ENCODE results near the gene DDX31.

DDX31 gene

GRCh38 chr9:132627106-132627505 lies 42.7 kb downstream of the DDX31 start:
- H3F3A ChIP-seq (ENCODE audit: control insufficient read depth, insufficient read depth), result no peaks in the 10 kb centered on the region
- peaks cover 75% of the 10 kb centered on the region for H3K36me3 ChIP-seq (ENCODE audit: control insufficient read depth, low read length)
- no peak overlapping the region for H3K4me3 ChIP-seq (ENCODE audit: low read length)
- TF ChIP-seq CTCF (IDR thresholded peaks at IDR 0.05; ENCODE audit: low read depth, low read length, poor library complexity, severe bottlenecking), result no peak
- no peak for TF ChIP-seq EZH2phosphoT487 (IDR thresholded peaks at IDR 0.05; ENCODE audit: borderline replicate concordance, low read length)
- H3K27me3 ChIP-seq (ENCODE audit: control insufficient read depth, low read length), result no peaks in the 10 kb centered on the region
- H3K4me1 ChIP-seq (ENCODE audit: control insufficient read depth, low read length), result no peaks in the 10 kb centered on the region
- no peak overlapping the region for H3K27ac ChIP-seq (ENCODE audit: low read depth, low read length)
- H4K20me1 ChIP-seq (ENCODE audit: control insufficient read depth, insufficient read depth, low read depth, low read length), result no peaks in the 10 kb centered on the region
- H3K9me3 ChIP-seq (ENCODE audit: control insufficient read depth, insufficient read depth, low read length), result no peaks in the 10 kb centered on the region
- no peaks in the 10 kb centered on the region for H3K79me2 ChIP-seq (ENCODE audit: control insufficient read depth, low read length)
- H3K9me2 ChIP-seq (replicated peaks; ENCODE audit: control insufficient read depth, low read length), result no peaks in the 10 kb centered on the region
- no peak overlapping the region for H3K4me2 ChIP-seq (ENCODE audit: low read length)

- H3K9me2 ChIP-seq (replicated peaks; ENCODE audit: control insufficient read depth, low read length), result no peaks in the 10 kb centered on the region
Measured at GRCh38 chr9:132626285-132626684, 43.5 kb downstream of the DDX31 start.

GRCh38 chr9:132622159-132622558 lies 47.6 kb downstream of the DDX31 start:
- Histone ChIP-seq H3K79me2 (ENCODE audit: control insufficient read depth, low read length) (no peaks in the 10 kb centered on the region), H3K36me3 (ENCODE audit: control insufficient read depth, low read length) (peaks cover 58% of the 10 kb centered on the region), H3K4me1 (ENCODE audit: control insufficient read depth, low read length) (no peaks in the 10 kb centered on the region), H3K4me3 (ENCODE audit: low read length) (no peak overlapping the region), H3K9me3 (ENCODE audit: control insufficient read depth, insufficient read depth, low read length) (no peaks in the 10 kb centered on the region), H3F3A (ENCODE audit: control insufficient read depth, insufficient read depth) (peaks cover 3% of the 10 kb centered on the region; the same call in 1 of the 2 replicates), H3K9me2 (replicated peaks; ENCODE audit: control insufficient read depth, low read length) (no peaks in the 10 kb centered on the region), H3K27me3 (ENCODE audit: control insufficient read depth, low read length) (no peaks in the 10 kb centered on the region), H4K20me1 (ENCODE audit: control insufficient read depth, insufficient read depth, low read depth, low read length) (no peaks in the 10 kb centered on the region), H3K4me2 (ENCODE audit: low read length) (no peak overlapping the region), H3K27ac (ENCODE audit: low read depth, low read length) (no peak overlapping the region)
- TF ChIP-seq CTCF (IDR thresholded peaks at IDR 0.05; ENCODE audit: low read depth, low read length, poor library complexity, severe bottlenecking), result no peak

More at GRCh38 chr9:132626285-132626684, 43.5 kb downstream of the DDX31 start:
- no peaks in the 10 kb centered on the region for H4K20me1 ChIP-seq (ENCODE audit: control insufficient read depth, insufficient read depth, low read depth, low read length)
- no peak overlapping the region for H3K4me3 ChIP-seq (ENCODE audit: low read length)
- H3K27me3 ChIP-seq (ENCODE audit: control insufficient read depth, low read length), result no peaks in the 10 kb centered on the region
- no peak overlapping the region for H3K4me2 ChIP-seq (ENCODE audit: low read length)
- H3K36me3 ChIP-seq (ENCODE audit: control insufficient read depth, low read length), result peaks cover 71% of the 10 kb centered on the region
- no peaks in the 10 kb centered on the region for H3K9me3 ChIP-seq (ENCODE audit: control insufficient read depth, insufficient read depth, low read length)
- no peaks in the 10 kb centered on the region for H3K79me2 ChIP-seq (ENCODE audit: control insufficient read depth, low read length)
- H3F3A ChIP-seq (ENCODE audit: control insufficient read depth, insufficient read depth), result no peaks in the 10 kb centered on the region
- TF ChIP-seq CTCF (IDR thresholded peaks at IDR 0.05; ENCODE audit: low read depth, low read length, poor library complexity, severe bottlenecking) (no peak), EZH2phosphoT487 (IDR thresholded peaks at IDR 0.05; ENCODE audit: borderline replicate concordance, low read length) (no peak)
- no peaks in the 10 kb centered on the region for H3K4me1 ChIP-seq (ENCODE audit: control insufficient read depth, low read length)
- no peak overlapping the region for H3K27ac ChIP-seq (ENCODE audit: low read depth, low read length)

GRCh38 chr9:132616725-132617124 lies 53.1 kb downstream of the DDX31 start:
- Histone ChIP-seq H3K27ac (ENCODE audit: low read depth, low read length) (no peak overlapping the region), H3K9me2 (replicated peaks; ENCODE audit: control insufficient read depth, low read length) (no peaks in the 10 kb centered on the region), H3K4me1 (ENCODE audit: control insufficient read depth, low read length) (no peaks in the 10 kb centered on the region), H3K79me2 (ENCODE audit: control insufficient read depth, low read length) (no peaks in the 10 kb centered on the region), H3K9me3 (ENCODE audit: control insufficient read depth, insufficient read depth, low read length) (no peaks in the 10 kb centered on the region), H3K36me3 (ENCODE audit: control insufficient read depth, low read length) (peaks cover 63% of the 10 kb centered on the region), H3K27me3 (ENCODE audit: control insufficient read depth, low read length) (no peaks in the 10 kb centered on the region), H3F3A (ENCODE audit: control insufficient read depth, insufficient read depth) (peaks cover 3% of the 10 kb centered on the region; the same call in 1 of the 2 replicates), H4K20me1 (ENCODE audit: control insufficient read depth, insufficient read depth, low read depth, low read length) (no peaks in the 10 kb centered on the region), H3K4me2 (ENCODE audit: low read length) (no peak overlapping the region), H3K4me3 (ENCODE audit: low read length) (no peak overlapping the region)
- no peak for TF ChIP-seq EZH2phosphoT487 (IDR thresholded peaks at IDR 0.05; ENCODE audit: borderline replicate concordance, low read length)
- TF ChIP-seq CTCF (IDR thresholded peaks at IDR 0.05; ENCODE audit: low read depth, low read length, poor library complexity, severe bottlenecking), result no peak

Data from DOHH2 (cell line).